ENCODE results near the gene LAMTOR2.

DNA sequence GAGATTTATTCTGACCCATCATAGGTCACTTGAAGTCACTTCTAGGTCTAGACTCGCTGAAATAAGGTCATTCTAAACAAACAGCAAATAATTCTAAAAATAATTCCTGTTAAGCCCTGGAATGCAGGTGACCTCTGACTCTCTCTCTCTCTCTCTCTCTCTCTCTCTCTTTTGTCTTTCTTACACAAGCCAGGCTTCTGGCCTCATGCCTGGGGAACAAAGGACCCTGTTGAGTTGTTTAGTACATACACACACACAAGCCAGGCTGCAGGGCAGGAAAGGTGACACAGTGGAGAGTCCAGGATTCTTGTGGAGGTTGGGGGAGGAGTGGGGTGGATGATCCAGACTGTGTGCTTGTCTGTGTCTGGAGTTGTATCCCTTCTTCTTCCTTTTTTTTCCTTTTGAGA is 31.7 kb downstream of the LAMTOR2 start:
- TF ChIP-seq POLR2A (IDR thresholded peaks at IDR 0.05; ENCODE audit: low read length) (no peak), GATA1 (IDR thresholded peaks at IDR 0.05; ENCODE audit: low read depth, low read length) (no peak)
